Heart left ventricle (tissue), 13 donors: ENCODE measurements around the gene DHRS1.

Source experiments
- POLR2A ChIP-seq, 2 donors: fragments of 450-650 bp; IDR thresholded peaks; one replicate each; pipeline ENCODE4 v1.6.1; 2017; ENCODE audit warnings: antibody characterized with exemption in 2 of 2, mild to moderate bottlenecking in 2 of 2, moderate library complexity in 2 of 2
- TF ChIP-seq, protein P1 (sequence below), 12 donors: fragments of 200-600 bp; sonication (generic) in 4 of 12; IDR thresholded peaks; one replicate each; pipeline versions ENCODE4 v1.5.0 to v1.8.0; 2018 to 2022; ENCODE audit warnings: antibody characterized with exemption in 12 of 12, mild to moderate bottlenecking in 5 of 12
- donor health status: ischemic (EF 13 %, LVEDD 7.1; RV severe dilation, severe dysfunction).
- donor health status: DM: no; HTN: yes; CAD: no.
- donor health status: DM: no; HTN: no; CAD: no.
- donor health status: ischemic (EF 25% LVEDD 6.9; RV normal size, moderate dysfunction).
- donor health status: ischemic (EF 25% LVEDD 5.7; RV mildly dilated, moderate dysfunction).
- donor health status: ischemic (EF 35%, LVEDD 5.7; RV mildly dilated, moderate dysfunction).
- donor health status: nonischemic (EF 11% LVEDD 7.7; RV severe dilation, severe dysfunction).
- donor health status: DM: yes; HTN: yes; CAD: no.
- donor health status: PGD.
- donor health status: ischemic (EF 29% LVEDD 5.4; RV normal size, mild dysfunction).
- donor health status: nonischemic (EF 23%, LVEDD 6.1; RV moderate dilation, normal function).

DNA sequence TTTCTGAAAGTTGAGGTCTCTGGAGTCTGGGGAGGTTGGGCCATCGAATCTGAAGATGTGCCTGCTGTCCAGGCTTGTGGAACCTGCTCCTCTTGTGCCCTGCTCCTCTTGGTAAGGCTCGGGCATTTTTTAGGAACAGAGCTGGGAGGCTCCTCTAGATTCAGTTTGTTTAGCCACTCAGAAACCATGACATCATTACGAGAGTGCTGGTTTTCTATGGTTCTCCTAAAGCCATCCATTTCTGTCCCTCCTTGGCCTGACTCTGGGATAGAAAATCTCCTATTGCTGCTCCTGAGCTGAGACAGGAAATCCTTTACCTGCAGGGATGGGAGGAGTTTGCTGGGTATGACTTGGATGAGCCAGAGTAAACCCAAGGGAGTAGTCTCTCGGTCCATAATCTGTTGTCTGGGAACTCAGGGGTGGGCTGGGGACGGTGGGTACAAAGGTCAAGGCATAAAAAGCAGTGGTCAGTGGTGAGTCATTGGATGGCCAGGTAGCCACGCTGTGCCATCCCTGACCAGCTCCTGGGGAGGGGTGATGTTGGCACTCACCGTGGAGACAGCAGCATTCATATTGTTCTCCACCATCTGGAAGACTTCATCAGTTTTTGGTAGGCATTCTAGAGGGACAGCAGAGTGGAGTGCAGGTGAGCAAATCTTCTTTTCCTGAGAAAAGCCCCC, 37.7 kb upstream of the DHRS1 start:
- TF ChIP-seq, protein P1, sequence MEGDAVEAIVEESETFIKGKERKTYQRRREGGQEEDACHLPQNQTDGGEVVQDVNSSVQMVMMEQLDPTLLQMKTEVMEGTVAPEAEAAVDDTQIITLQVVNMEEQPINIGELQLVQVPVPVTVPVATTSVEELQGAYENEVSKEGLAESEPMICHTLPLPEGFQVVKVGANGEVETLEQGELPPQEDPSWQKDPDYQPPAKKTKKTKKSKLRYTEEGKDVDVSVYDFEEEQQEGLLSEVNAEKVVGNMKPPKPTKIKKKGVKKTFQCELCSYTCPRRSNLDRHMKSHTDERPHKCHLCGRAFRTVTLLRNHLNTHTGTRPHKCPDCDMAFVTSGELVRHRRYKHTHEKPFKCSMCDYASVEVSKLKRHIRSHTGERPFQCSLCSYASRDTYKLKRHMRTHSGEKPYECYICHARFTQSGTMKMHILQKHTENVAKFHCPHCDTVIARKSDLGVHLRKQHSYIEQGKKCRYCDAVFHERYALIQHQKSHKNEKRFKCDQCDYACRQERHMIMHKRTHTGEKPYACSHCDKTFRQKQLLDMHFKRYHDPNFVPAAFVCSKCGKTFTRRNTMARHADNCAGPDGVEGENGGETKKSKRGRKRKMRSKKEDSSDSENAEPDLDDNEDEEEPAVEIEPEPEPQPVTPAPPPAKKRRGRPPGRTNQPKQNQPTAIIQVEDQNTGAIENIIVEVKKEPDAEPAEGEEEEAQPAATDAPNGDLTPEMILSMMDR (IDR thresholded peaks at IDR 0.05), result no peak
- TF ChIP-seq POLR2A (IDR thresholded peaks at IDR 0.05), result no peak
